GM12878 (cell line): ENCODE measurements around the gene METTL16. TPM values are rescaled to one million over a fixed set of nuclear protein-coding genes. Genes with fewer than 3 reads are reported as not detected.

Source experiments
- ATAC-seq: fragments of 200-7000 bp; cut with Tn5 transposase; 3 replicates; pipeline ENCODE4 v1.9.1; 2020; ENCODE audit warnings: mild to moderate bottlenecking, moderate library complexity
- BruUV-seq: library from RNA; stranded (reverse); fragments of 400-500 nt; replicated peaks from 2 replicates; lab custom pipeline; 2021; lab: Mats Ljungman, UMichigan
- CTCF ChIA-PET: fragments of 300-600 bp; sonication (Branson Sonifier 250); formaldehyde crosslinking; extraction: SDS; loops from one replicate; lab custom pipeline; 2021; ENCODE audit warnings: inconsistent platforms; lab: Yijun Ruan, JAX
- POLR2A ChIA-PET: fragments of 350-600 bp; formaldehyde crosslinking; extraction: SDS; loops from one replicate; lab custom pipeline; 2021; ENCODE audit warnings: inconsistent platforms; lab: Charles Lee
- RAD21 ChIA-PET: fragments of 300-600 bp; sonication (Branson Sonifier 250); formaldehyde crosslinking; loops from one replicate; lab custom pipeline; 2023; ENCODE audit warnings: antibody characterized with exemption; ENCODE audit not compliant: unreplicated experiment; lab: Charles Lee
- SMC1A ChIA-PET: fragments of 300-600 bp; sonication (Branson Sonifier 250); formaldehyde crosslinking; loops from one replicate; lab custom pipeline; 2023; ENCODE audit not compliant: unreplicated experiment, uncharacterized antibody; lab: Charles Lee
- DNase-seq: peaks from one replicate; pipeline ENCODE4 v3.0.0-alpha.2; 2011; ENCODE audit warnings: low read depth, low spot score
- FAIRE-seq: peaks from 3 replicates; lab custom pipeline; 2011; peaks lifted over from hg19 to GRCh38; lab: Jason Lieb, UNC
- H2AFZ ChIP-seq: 2 replicates; pipeline ENCODE4 v1.6.0; 2011; ENCODE audit warnings: low read depth, low read length, control low read depth; ENCODE audit not compliant: control insufficient read depth
- H3K27ac ChIP-seq: 2 replicates; pipeline ENCODE4 v1.5.1; 2011; ENCODE audit warnings: control low read depth; ENCODE audit not compliant: control insufficient read depth, insufficient read depth
- H3K27me3 ChIP-seq, 2 experiments: replicated peaks in 1 of 2; 2 replicates each; pipeline versions ENCODE4 v1.6.0 to v1.6.1; 2011; ENCODE audit warnings: low read length in 1 of 2; ENCODE audit not compliant: control insufficient read depth in 2 of 2, insufficient read depth in 2 of 2
- H3K36me3 ChIP-seq, 2 experiments: 2 replicates each; pipeline ENCODE4 v1.5.1; 2011; ENCODE audit warnings: low read length in 1 of 2; ENCODE audit not compliant: control insufficient read depth in 2 of 2, insufficient read depth in 2 of 2
- H3K4me1 ChIP-seq: 2 replicates; pipeline ENCODE4 v1.6.1; 2011; ENCODE audit warnings: mild to moderate bottlenecking, low read length, moderate library complexity, mixed read lengths; ENCODE audit not compliant: control insufficient read depth, insufficient read depth
- H3K4me2 ChIP-seq: 2 replicates; pipeline ENCODE4 v1.6.0; 2011; ENCODE audit warnings: control low read depth; ENCODE audit not compliant: control insufficient read depth, insufficient read depth
- H3K4me3 ChIP-seq: fragments of 200-600 bp; sonication (generic); 2 replicates; pipeline ENCODE4 v1.5.1; 2016
- H3K79me2 ChIP-seq: 2 replicates; pipeline ENCODE4 v1.6.0; 2011; ENCODE audit warnings: low read length; ENCODE audit not compliant: control insufficient read depth, insufficient read depth
- H3K9ac ChIP-seq: 2 replicates; pipeline ENCODE4 v1.8.0; 2011; ENCODE audit warnings: low read length, control low read depth, mixed read lengths; ENCODE audit not compliant: control insufficient read depth, insufficient read depth
- H3K9me3 ChIP-seq: replicated peaks from 3 replicates; pipeline ENCODE4 v1.5.1; 2011; ENCODE audit warnings: mild to moderate bottlenecking, low read length; ENCODE audit not compliant: control insufficient read depth, insufficient read depth
- H4K20me1 ChIP-seq: 2 replicates; pipeline ENCODE4 v1.6.0; 2011; ENCODE audit not compliant: control insufficient read depth, insufficient read depth
- ASH2L ChIP-seq: fragments of 300-600, 200-600 bp; sonication (generic); IDR thresholded peaks from 2 replicates; pipeline ENCODE4 v1.6.1; 2017; ENCODE audit warnings: low read depth, mild to moderate bottlenecking, borderline replicate concordance
- BACH1 ChIP-seq: fragments of 450-650 bp; IDR thresholded peaks from 2 replicates; pipeline ENCODE4 v1.6.1; 2017; ENCODE audit warnings: mild to moderate bottlenecking, borderline replicate concordance
- BHLHE40 ChIP-seq, 2 experiments: fragments of 450-650 bp in 1 of 2; IDR thresholded peaks; 2 replicates each; pipeline ENCODE4 v1.6.1; 2011 to 2017; ENCODE audit warnings: low read depth in 2 of 2, borderline replicate concordance in 1 of 2, improper control_type of control experiment in 1 of 2, low read length in 1 of 2, mild to moderate bottlenecking in 1 of 2
- BRCA1 ChIP-seq: IDR thresholded peaks from 2 replicates; pipeline ENCODE4 v1.6.1; 2011; ENCODE audit warnings: low read depth, low read length, improper control_type of control experiment
- FOXK2 ChIP-seq: fragments of 450-650 bp; IDR thresholded peaks from 2 replicates; pipeline ENCODE4 v1.6.1; 2017; ENCODE audit warnings: mild to moderate bottlenecking, moderate library complexity
- SREBF2 ChIP-seq: IDR thresholded peaks from 2 replicates; pipeline ENCODE4 v1.6.1; 2012; ENCODE audit warnings: mild to moderate bottlenecking, low read length
- SUZ12 ChIP-seq: fragments of 200-600 bp; sonication (generic); IDR thresholded peaks from one replicate; pipeline ENCODE4 v1.6.1; 2018; ENCODE audit warnings: antibody characterized with exemption, mild to moderate bottlenecking; ENCODE audit not compliant: unreplicated experiment
- WGBS: methylation state at CpG from one replicate; pipeline ENCODE4 v1.1.6; 2016; ENCODE audit warnings: low lambda C conversion rate; ENCODE audit not compliant: insufficient replicate concordance, insufficient coverage; ENCODE audit errors: missing lambda C conversion rate; 5-methylcytosine and 5-hydroxymethylcytosine counted together
- in situ Hi-C: fragments of 300-500 bp; cut with MboI; formaldehyde crosslinking; loops from 9 replicates; pipeline ENCODE4 v1.14.3; 2018; ENCODE audit warnings: mixed read lengths
- intact Hi-C: fragments of 100-400 bp; cut with micrococcal nuclease; formaldehyde crosslinking; loops from one replicate; pipeline ENCODE4 v1.14.2; 2022; ENCODE audit not compliant: unreplicated experiment
- polyA plus RNA-seq, 11 experiments: library from polyadenylated mRNA; depleted of rRNA in 4 of 11; unstranded in 6 of 11; stranded (reverse) in 5 of 11; fragments of >200 nt; fragmentation: Nextera tagmentation in 4 of 11; fragmentation: Illumina TruSeq in 1 of 11; extraction: Ambion mirVana in 4 of 11; extraction: Trizol in 1 of 11; gene quantifications; 1 replicate in 1 of 11; 2 replicates in 10 of 11; pipeline versions ENCODE4 v1.2.1 to v1.2.3, GENCODE V29; 2011 to 2016; ENCODE audit warnings: inconsistent platforms in 2 of 11, missing spikeins in 2 of 11, low read depth in 1 of 11
- total RNA-seq, 4 experiments: library from RNA; depleted of rRNA in 3 of 4; stranded (reverse); fragments of >200 nt in 3 of 4; fragmentation: Illumina TruSeq in 1 of 4; extraction: Trizol in 1 of 4; gene quantifications; 2 replicates each; pipeline versions ENCODE4 v1.2.1 to v1.2.3, GENCODE V29; 2013 to 2021
- TF ChIP-seq, protein P1 (sequence below): IDR thresholded peaks from 2 replicates; pipeline ENCODE4 v1.6.1; 2011; ENCODE audit warnings: mild to moderate bottlenecking, low read depth, low read length, moderate library complexity; ENCODE audit not compliant: insufficient replicate concordance
- TF ChIP-seq, protein P2 (sequence below): fragments of 450-650 bp; IDR thresholded peaks from 2 replicates; pipeline ENCODE4 v1.6.1; 2018; ENCODE audit warnings: mild to moderate bottlenecking, low read depth, moderate library complexity; ENCODE audit not compliant: partially characterized antibody

METTL16 gene
- total and polyA plus RNA-seq, 10 of the 15 experiments (the other 5 are each of a cell fraction or from before 2014, with no cell fraction given), result 15.6 to 34.3 (median 23.7) TPM

DNA sequence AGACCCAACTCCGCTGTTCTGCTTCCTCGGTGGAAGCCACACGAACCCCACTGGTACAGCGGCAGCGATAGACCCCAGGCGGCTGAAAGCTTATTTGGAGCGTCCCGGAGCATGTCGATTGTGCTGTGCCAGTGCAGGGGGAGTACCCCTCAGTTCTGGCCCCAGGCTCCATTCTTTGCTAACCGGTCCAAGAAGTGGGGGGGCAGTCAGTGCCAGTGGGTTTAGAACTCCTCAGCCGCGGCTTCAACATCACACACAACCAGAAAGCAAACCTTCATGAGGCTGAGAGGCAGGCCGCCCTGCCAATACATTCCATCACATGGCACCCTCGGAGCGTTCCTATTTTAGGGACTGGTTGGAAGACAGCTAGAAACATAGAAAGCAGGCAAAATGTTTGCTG, 109.1 kb downstream of the METTL16 start:
- ChIA-PET SMC1A (interaction anchor here (2.5 to 4.8 kb wide), 3 partner anchors 10 to 20 kb away, joined by 11 to 35 read pairs (median 20); no protein-coding TSS in a partner anchor), CTCF (interaction anchor here (0.6 to 9.8 kb wide), 4 partner anchors 11 to 312 kb away, joined by 4 to 105 read pairs (median 21); no protein-coding TSS in a partner anchor), RAD21 (interaction anchor here (1.3 to 6.7 kb wide), 4 partner anchors 10 to 308 kb away, joined by 4 to 54 read pairs (median 21); no protein-coding TSS in a partner anchor), POLR2A (interaction anchor here (1.5 to 2.6 kb wide), 2 partner anchors 10 to 20 kb away, joined by 8 to 16 read pairs; no protein-coding TSS in a partner anchor)
- no TSS peak for BruUV-seq
- no peak for DNase-seq
- peak overlapping the region; percentile 54 for H3K4me3 ChIP-seq
- no peak for ATAC-seq
- peak overlapping the region; percentile 67 for H2AFZ ChIP-seq
- H3K27ac ChIP-seq, result peak overlapping the region; percentile 63
- H3K4me2 ChIP-seq, result peak overlapping the region; percentile 80
- no peak for FAIRE-seq
- intact Hi-C loops (loop anchor here (10.0 kb wide), 1 partner anchor 192 kb away; the partner anchor contains the start of gene PAFAH1B1), in situ Hi-C loops (loop anchor here (25.0 kb wide), 1 partner anchor 610 kb away; no protein-coding TSS in a partner anchor)
- H3K27me3 ChIP-seq, result no peaks in the 10 kb centered on the region
- H3K4me1 ChIP-seq, result peaks cover 9% of the 10 kb centered on the region
- H4K20me1 ChIP-seq, result no peaks in the 10 kb centered on the region
- TF ChIP-seq ASH2L, result no peak
- no peaks in the 10 kb centered on the region for H3K36me3 ChIP-seq
- H3K9me3 ChIP-seq, result no peaks in the 10 kb centered on the region
- H3K9ac ChIP-seq, result peak overlapping the region; percentile 64
- peaks cover 12% of the 10 kb centered on the region for H3K79me2 ChIP-seq
- 42% methylated on average over 15 of the region's 15 CpGs for WGBS

DNA sequence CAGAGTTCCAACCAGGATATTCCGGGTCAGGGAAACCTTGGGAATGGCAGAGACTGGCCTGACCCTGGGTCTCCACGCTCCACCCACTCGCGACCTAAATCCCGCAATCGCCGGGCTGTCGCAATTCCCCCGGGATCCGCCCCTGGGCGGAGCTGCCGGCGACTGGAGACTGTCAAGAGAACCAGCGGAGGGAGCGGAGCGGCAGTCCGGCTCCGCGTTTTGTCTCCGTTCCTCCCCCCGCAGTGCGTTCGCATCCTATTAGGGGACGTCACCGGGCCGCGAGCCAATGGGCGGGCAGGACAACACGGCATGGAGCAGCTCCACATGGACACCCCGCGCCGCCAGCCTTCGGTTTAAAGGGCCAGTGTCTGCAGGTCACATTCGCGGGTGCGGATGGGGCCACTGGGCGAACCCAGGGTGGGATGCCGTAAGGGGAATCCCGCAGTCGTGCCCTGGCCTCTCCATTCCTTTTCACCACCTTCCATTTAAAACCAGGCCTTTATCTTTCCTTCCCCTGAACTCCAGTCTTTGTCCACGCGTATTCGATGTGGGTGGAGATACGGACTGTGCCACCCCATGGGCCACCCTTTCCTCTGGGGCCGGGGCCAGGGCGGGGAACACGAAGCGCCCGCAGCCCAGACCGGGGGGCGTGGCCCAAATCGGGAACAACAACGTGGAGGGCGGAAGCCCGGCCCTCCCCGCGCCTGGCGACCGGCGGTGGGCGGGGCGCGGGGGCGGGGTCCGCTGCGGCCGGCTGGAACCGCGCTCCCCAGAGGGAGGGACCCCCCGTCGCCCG, 110.1 kb downstream of the METTL16 start:
- H3K36me3 ChIP-seq, result no peaks in the 10 kb centered on the region
- WGBS, result 1% methylated on average over 56 of the region's 72 CpGs
- SMC1A ChIA-PET, result interaction anchor here (0.6 to 4.8 kb wide), 4 partner anchors 9 to 48 kb away, joined by 3 to 35 read pairs (median 16); no protein-coding TSS in a partner anchor
- in situ Hi-C loops, result loop anchor here (25.0 kb wide), 1 partner anchor 611 kb away; no protein-coding TSS in a partner anchor
- CTCF ChIA-PET, result interaction anchor here (0.8 to 9.8 kb wide), 6 partner anchors 10 to 65 kb away, joined by 3 to 105 read pairs (median 7); partner anchors contain the start of gene TSR1
- peak overlapping the region; percentile 95 for H3K27ac ChIP-seq
- RAD21 ChIA-PET, result interaction anchor here (0.9 to 6.7 kb wide), 5 partner anchors 9 to 309 kb away, joined by 4 to 54 read pairs (median 18); partner anchors contain the start of gene SGSM2
- ATAC-seq (peak; percentile 72), FAIRE-seq (peak; percentile 98), DNase-seq (peak; percentile 96)
- H3K4me3 ChIP-seq, result peak overlapping the region; percentile 87
- peaks cover 11% of the 10 kb centered on the region for H3K4me1 ChIP-seq
- no peaks in the 10 kb centered on the region for H3K9me3 ChIP-seq
- peak overlapping the region; percentile 86 for H2AFZ ChIP-seq
- intact Hi-C loops, result loop anchor here (1.0 to 10.0 kb wide), 2 partner anchors 9 to 193 kb away; partner anchors contain the start of gene PAFAH1B1
- peaks cover 12% of the 10 kb centered on the region for H3K79me2 ChIP-seq
- peak overlapping the region; percentile 84 for H3K9ac ChIP-seq
- H3K4me2 ChIP-seq, result peak overlapping the region; percentile 95
- POLR2A ChIA-PET, result interaction anchor here (0.6 to 2.6 kb wide), 4 partner anchors 9 to 1160 kb away, joined by 4 to 16 read pairs (median 7); no protein-coding TSS in a partner anchor
- no peaks in the 10 kb centered on the region for H4K20me1 ChIP-seq
- BruUV-seq, result no TSS peak
- no peaks in the 10 kb centered on the region for H3K27me3 ChIP-seq
- TF ChIP-seq BRCA1 (no peak), BHLHE40 (IDR thresholded peaks at IDR 0.05; ENCODE audit: borderline replicate concordance in 1 of 2, low read depth in 2 of 2, low read length in 1 of 2) (peak; percentile 34 to 68; a peak in 3 of 4 replicates), FOXK2 (peak; percentile 91), SUZ12 (no peak), BACH1 (peak; percentile 98), SREBF2 (no peak)
- TF ChIP-seq, protein P1, sequence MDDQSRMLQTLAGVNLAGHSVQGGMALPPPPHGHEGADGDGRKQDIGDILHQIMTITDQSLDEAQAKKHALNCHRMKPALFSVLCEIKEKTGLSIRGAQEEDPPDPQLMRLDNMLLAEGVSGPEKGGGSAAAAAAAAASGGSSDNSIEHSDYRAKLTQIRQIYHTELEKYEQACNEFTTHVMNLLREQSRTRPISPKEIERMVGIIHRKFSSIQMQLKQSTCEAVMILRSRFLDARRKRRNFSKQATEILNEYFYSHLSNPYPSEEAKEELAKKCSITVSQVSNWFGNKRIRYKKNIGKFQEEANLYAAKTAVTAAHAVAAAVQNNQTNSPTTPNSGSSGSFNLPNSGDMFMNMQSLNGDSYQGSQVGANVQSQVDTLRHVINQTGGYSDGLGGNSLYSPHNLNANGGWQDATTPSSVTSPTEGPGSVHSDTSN, result peak; percentile 10
- TF ChIP-seq, protein P2, sequence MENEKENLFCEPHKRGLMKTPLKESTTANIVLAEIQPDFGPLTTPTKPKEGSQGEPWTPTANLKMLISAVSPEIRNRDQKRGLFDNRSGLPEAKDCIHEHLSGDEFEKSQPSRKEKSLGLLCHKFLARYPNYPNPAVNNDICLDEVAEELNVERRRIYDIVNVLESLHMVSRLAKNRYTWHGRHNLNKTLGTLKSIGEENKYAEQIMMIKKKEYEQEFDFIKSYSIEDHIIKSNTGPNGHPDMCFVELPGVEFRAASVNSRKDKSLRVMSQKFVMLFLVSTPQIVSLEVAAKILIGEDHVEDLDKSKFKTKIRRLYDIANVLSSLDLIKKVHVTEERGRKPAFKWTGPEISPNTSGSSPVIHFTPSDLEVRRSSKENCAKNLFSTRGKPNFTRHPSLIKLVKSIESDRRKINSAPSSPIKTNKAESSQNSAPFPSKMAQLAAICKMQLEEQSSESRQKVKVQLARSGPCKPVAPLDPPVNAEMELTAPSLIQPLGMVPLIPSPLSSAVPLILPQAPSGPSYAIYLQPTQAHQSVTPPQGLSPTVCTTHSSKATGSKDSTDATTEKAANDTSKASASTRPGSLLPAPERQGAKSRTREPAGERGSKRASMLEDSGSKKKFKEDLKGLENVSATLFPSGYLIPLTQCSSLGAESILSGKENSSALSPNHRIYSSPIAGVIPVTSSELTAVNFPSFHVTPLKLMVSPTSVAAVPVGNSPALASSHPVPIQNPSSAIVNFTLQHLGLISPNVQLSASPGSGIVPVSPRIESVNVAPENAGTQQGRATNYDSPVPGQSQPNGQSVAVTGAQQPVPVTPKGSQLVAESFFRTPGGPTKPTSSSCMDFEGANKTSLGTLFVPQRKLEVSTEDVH, result peak; percentile 22
